HepG2 (cell line): Measurements from ENCODE around the gene NCBP2. TPM values are rescaled to one million over a fixed set of nuclear protein-coding genes. Genes with fewer than 3 reads are reported as not detected.

Experiments
- CHD2 ChIP-seq: IDR thresholded peaks from 2 replicates; pipeline ENCODE4 v1.6.1; 2011; ENCODE audit warnings: low read depth, low read length, improper control_type of control experiment
- DMTF1 ChIP-seq: sonication (generic); formaldehyde crosslinking; IDR thresholded peaks from 2 replicates; pipeline ENCODE4 v1.4.0; 2020; ENCODE audit warnings: mild to moderate bottlenecking, missing genetic modification reagents
- FOXK2 ChIP-seq: fragments of 450-650 bp; IDR thresholded peaks from 2 replicates; pipeline ENCODE4 v1.6.1; 2016
- GABPB1 ChIP-seq: IDR thresholded peaks from 2 replicates; pipeline ENCODE4 v1.6.1; 2016; ENCODE audit warnings: mild to moderate bottlenecking, missing genetic modification reagents, moderate library complexity, missing compliant biosample characterization
- MXD1 ChIP-seq: sonication (generic); formaldehyde crosslinking; IDR thresholded peaks from 2 replicates; pipeline ENCODE4 v1.4.0; 2020; ENCODE audit warnings: mild to moderate bottlenecking, missing genetic modification reagents
- PRDM10 ChIP-seq: sonication (generic); formaldehyde crosslinking; IDR thresholded peaks from 2 replicates; pipeline ENCODE4 v1.4.0; 2020; ENCODE audit warnings: low read depth, missing genetic modification reagents
- TGIF2 ChIP-seq: IDR thresholded peaks from 2 replicates; pipeline ENCODE4 v1.6.1; 2016; ENCODE audit warnings: control low read depth, missing compliant biosample characterization
- USF2 ChIP-seq, 2 experiments: sonication (generic) in 1 of 2; formaldehyde crosslinking in 1 of 2; IDR thresholded peaks; 2 replicates each; pipeline versions ENCODE4 v1.5.1 to v1.6.1; 2011 to 2020; ENCODE audit warnings: borderline replicate concordance in 1 of 2, low read depth in 1 of 2, low read length in 1 of 2, mild to moderate bottlenecking in 1 of 2, missing genetic modification reagents in 1 of 2, moderate library complexity in 1 of 2
- ZBTB39 ChIP-seq: sonication (generic); formaldehyde crosslinking; IDR thresholded peaks from 2 replicates; pipeline ENCODE4 v1.5.0; 2020; ENCODE audit warnings: missing genetic modification reagents
- ZBTB44 ChIP-seq: sonication (generic); formaldehyde crosslinking; IDR thresholded peaks from 2 replicates; pipeline ENCODE4 v1.4.0; 2020; ENCODE audit warnings: missing genetic modification reagents
- ZNF234 ChIP-seq: sonication (generic); formaldehyde crosslinking; conservative IDR thresholded peaks from 2 replicates; pipeline ENCODE4 v1.5.1; 2020; ENCODE audit warnings: mild to moderate bottlenecking, missing genetic modification reagents
- ZNF260 ChIP-seq: sonication (generic); formaldehyde crosslinking; IDR thresholded peaks from 2 replicates; pipeline ENCODE4 v1.4.0; 2020; ENCODE audit warnings: missing genetic modification reagents, low read depth, mild to moderate bottlenecking, borderline replicate concordance
- ZNF33A ChIP-seq: sonication (generic); formaldehyde crosslinking; IDR thresholded peaks from 2 replicates; pipeline ENCODE4 v1.5.1; 2020; ENCODE audit warnings: missing genetic modification reagents, mild to moderate bottlenecking, moderate library complexity, borderline replicate concordance
- ZSCAN29 ChIP-seq: sonication (generic); formaldehyde crosslinking; conservative IDR thresholded peaks from 2 replicates; pipeline ENCODE4 v1.4.0; 2020; ENCODE audit warnings: mild to moderate bottlenecking, missing genetic modification reagents
- polyA plus RNA-seq, 8 experiments: library from polyadenylated mRNA; depleted of rRNA in 3 of 8; stranded (reverse) in 7 of 8; unstranded in 1 of 8; fragments of >200 nt; fragmentation: Illumina TruSeq in 4 of 8; extraction: Trizol in 4 of 8; gene quantifications; 2 replicates each; pipeline versions ENCODE4 v1.2.1 to v1.2.3, GENCODE V29; 2011 to 2016; ENCODE audit warnings: low read depth in 4 of 8, missing spikeins in 1 of 8, mixed read lengths in 1 of 8; ENCODE audit not compliant: insufficient read depth in 1 of 8
- total RNA-seq, 5 experiments: library from RNA; depleted of rRNA; stranded (reverse); fragments of >200 nt; fragmentation: Illumina TruSeq; extraction: Trizol; gene quantifications; 2 replicates each; pipeline ENCODE4 v1.2.3, GENCODE V29; 2016; ENCODE audit warnings: low read depth in 1 of 5

Gene NCBP2
- total and polyA plus RNA-seq, 2 of the 13 experiments (the other 11 are each of a cell fraction or from before 2014, with no cell fraction given), result 58.7 to 95.5 TPM

GRCh38 chr3:196969660-196970546 lies 27.6 kb upstream of the NCBP2 start (continued):
- no peak for TF ChIP-seq PRDM10
- TF ChIP-seq GABPB1, result no peak; the same call in 1 of the 2 replicates
- no peak for TF ChIP-seq ZNF260 (CRISPR knock-in tag)
- no peak for TF ChIP-seq ZSCAN29 (CRISPR knock-in tag)
- TF ChIP-seq CHD2, result no peak
- no peak for TF ChIP-seq ZBTB39
- no peak for TF ChIP-seq USF2 (IDR thresholded peaks at IDR 0.05; ENCODE audit: low read depth, low read length)
- no peak for TF ChIP-seq USF2 (CRISPR knock-in tag; IDR thresholded peaks at IDR 0.05; ENCODE audit: borderline replicate concordance)
- TF ChIP-seq DMTF1 (CRISPR knock-in tag), result no peak
- TF ChIP-seq ZNF234, result no peak
- TF ChIP-seq MXD1 (CRISPR knock-in tag), result 0 out of 2 replicates have a peak, but pooled peaks have one; percentile 22
- TF ChIP-seq TGIF2 (CRISPR knock-in tag), result no peak
- TF ChIP-seq ZBTB44 (CRISPR knock-in tag), result no peak; the same call in 1 of the 2 replicates
- TF ChIP-seq FOXK2, result no peak
- no peak for TF ChIP-seq ZNF33A (CRISPR knock-in tag)
